HEK293 (cell line): ENCODE measurements around the gene C3orf80.

Source experiments
- GLIS2 ChIP-seq: fragments of 450-650 bp; formaldehyde crosslinking; IDR thresholded peaks from 2 replicates; pipeline ENCODE4 v1.5.1; 2016; ENCODE audit warnings: missing biosample characterization, missing genetic modification characterization
- IKZF3 ChIP-seq: fragments of 450-650 bp; IDR thresholded peaks from 2 replicates; pipeline ENCODE4 v1.5.0; 2018; ENCODE audit warnings: missing biosample characterization, mild to moderate bottlenecking, missing genetic modification characterization, moderate library complexity
- REPIN1 ChIP-seq: fragments of 450-650 bp; formaldehyde crosslinking; IDR thresholded peaks from 2 replicates; pipeline ENCODE4 v1.5.1; 2017; ENCODE audit warnings: missing biosample characterization, missing genetic modification characterization, low read depth
- SCRT1 ChIP-seq: fragments of 450-650 bp; formaldehyde crosslinking; IDR thresholded peaks from 2 replicates; pipeline ENCODE4 v1.5.1; 2016; ENCODE audit warnings: missing biosample characterization, missing genetic modification characterization, borderline replicate concordance
- TCF7L2 ChIP-seq: IDR thresholded peaks from 2 replicates; pipeline ENCODE4 v1.6.1; 2011; ENCODE audit warnings: low read depth, mild to moderate bottlenecking, inconsistent platforms, low read length, moderate library complexity, borderline replicate concordance
- ZBTB17 ChIP-seq: fragments of 450-650 bp; formaldehyde crosslinking; IDR thresholded peaks from 2 replicates; pipeline ENCODE4 v1.5.1; 2016; ENCODE audit warnings: missing biosample characterization, missing genetic modification characterization
- ZNF121 ChIP-seq: fragments of 450-650 bp; formaldehyde crosslinking; IDR thresholded peaks from 2 replicates; pipeline ENCODE4 v1.5.1; 2016; ENCODE audit warnings: missing biosample characterization, missing genetic modification characterization
- ZNF16 ChIP-seq: fragments of 450-650 bp; formaldehyde crosslinking; IDR thresholded peaks from 2 replicates; pipeline ENCODE4 v1.5.1; 2016; ENCODE audit warnings: low read depth, missing biosample characterization, missing genetic modification characterization
- ZNF202 ChIP-seq: fragments of 450-650 bp; formaldehyde crosslinking; IDR thresholded peaks from 2 replicates; pipeline ENCODE4 v1.5.1; 2016; ENCODE audit warnings: missing biosample characterization, missing genetic modification characterization, borderline replicate concordance
- ZNF24 ChIP-seq: fragments of 450-650 bp; formaldehyde crosslinking; IDR thresholded peaks from 2 replicates; pipeline ENCODE4 v1.5.1; 2016; ENCODE audit warnings: missing biosample characterization, missing genetic modification characterization
- ZNF311 ChIP-seq: fragments of 450-650 bp; formaldehyde crosslinking; IDR thresholded peaks from 2 replicates; pipeline ENCODE4 v1.5.1; 2017; ENCODE audit warnings: missing biosample characterization, missing genetic modification characterization, borderline replicate concordance
- ZNF335 ChIP-seq: fragments of 450-650 bp; formaldehyde crosslinking; conservative IDR thresholded peaks from 2 replicates; pipeline ENCODE4 v1.5.1; 2016; ENCODE audit warnings: missing biosample characterization, missing genetic modification characterization
- ZNF341 ChIP-seq: fragments of 450-650 bp; formaldehyde crosslinking; IDR thresholded peaks from 2 replicates; pipeline ENCODE4; 2016; ENCODE audit warnings: low read depth, missing biosample characterization, missing genetic modification characterization
- ZNF354C ChIP-seq: fragments of 450-650 bp; formaldehyde crosslinking; IDR thresholded peaks from 2 replicates; pipeline ENCODE4 v1.5.1; 2016; ENCODE audit warnings: missing biosample characterization, missing genetic modification characterization, low read depth, borderline replicate concordance
- ZNF530 ChIP-seq: fragments of 450-650 bp; formaldehyde crosslinking; IDR thresholded peaks from 2 replicates; pipeline ENCODE4 v1.5.1; 2016; ENCODE audit warnings: low read depth, missing biosample characterization, missing genetic modification characterization
- ZNF549 ChIP-seq: fragments of 450-650 bp; IDR thresholded peaks from 2 replicates; pipeline ENCODE4 v1.5.1; 2018; ENCODE audit warnings: missing biosample characterization, missing genetic modification characterization, mild to moderate bottlenecking, inconsistent platforms, moderate library complexity
- ZNF660 ChIP-seq: fragments of 450-650 bp; IDR thresholded peaks from 2 replicates; pipeline ENCODE4 v1.5.1; 2018; ENCODE audit warnings: missing biosample characterization, mild to moderate bottlenecking, missing genetic modification characterization
- ZNF768 ChIP-seq: fragments of 450-650 bp; formaldehyde crosslinking; IDR thresholded peaks from 2 replicates; pipeline ENCODE4 v1.5.1; 2018; ENCODE audit warnings: missing biosample characterization, mild to moderate bottlenecking, missing genetic modification characterization
- ZNF792 ChIP-seq: fragments of 450-650 bp; formaldehyde crosslinking; IDR thresholded peaks from 2 replicates; pipeline ENCODE4 v1.5.1; 2016; ENCODE audit warnings: missing biosample characterization, missing genetic modification characterization
- TF ChIP-seq, protein P1 (sequence below): fragments of 450-650 bp; formaldehyde crosslinking; IDR thresholded peaks from 2 replicates; pipeline ENCODE4 v1.5.1; 2016; ENCODE audit warnings: missing biosample characterization, missing genetic modification characterization
- TF ChIP-seq, protein P2 (sequence below): fragments of 450-650 bp; formaldehyde crosslinking; IDR thresholded peaks from 2 replicates; pipeline ENCODE4 v1.5.1; 2016; ENCODE audit warnings: missing biosample characterization, missing genetic modification characterization, borderline replicate concordance
- TF ChIP-seq, protein P3 (sequence below): fragments of 450-650 bp; formaldehyde crosslinking; IDR thresholded peaks from 2 replicates; pipeline ENCODE4 v1.5.1; 2016; ENCODE audit warnings: missing biosample characterization, missing genetic modification characterization
- TF ChIP-seq, protein P4 (sequence below): fragments of 450-650 bp; formaldehyde crosslinking; IDR thresholded peaks from 2 replicates; pipeline ENCODE4 v1.5.1; 2016; ENCODE audit warnings: missing biosample characterization, missing genetic modification characterization, borderline replicate concordance
- TF ChIP-seq, protein P5 (sequence below): fragments of 450-650 bp; formaldehyde crosslinking; IDR thresholded peaks from 2 replicates; pipeline ENCODE4 v1.5.1; 2016; ENCODE audit warnings: missing biosample characterization, missing genetic modification characterization, low read depth
- TF ChIP-seq, protein P6 (sequence below): fragments of 450-650 bp; formaldehyde crosslinking; IDR thresholded peaks from 2 replicates; pipeline ENCODE4 v1.5.1; 2016; ENCODE audit warnings: missing biosample characterization, missing genetic modification characterization, low read depth

Gene C3orf80

DNA sequence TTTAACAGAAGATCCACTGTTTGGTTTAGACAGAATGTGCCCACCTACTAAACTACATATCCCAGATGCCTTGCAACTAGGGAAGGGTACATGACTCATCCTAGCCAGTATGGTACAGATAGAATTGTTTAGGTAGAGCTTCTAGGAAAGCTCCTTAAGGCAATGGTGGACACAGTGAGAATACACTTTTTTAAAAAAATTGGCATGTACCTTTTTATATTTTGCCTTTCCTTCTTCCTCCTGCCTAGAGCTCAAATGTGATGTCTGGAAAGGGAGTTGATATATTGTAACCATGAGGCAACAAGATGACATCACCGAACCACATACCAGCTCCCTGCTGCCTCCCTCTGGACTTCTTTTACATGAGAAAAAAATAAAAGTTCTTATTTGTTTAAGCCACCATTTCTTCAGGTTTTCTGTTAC, 14.4 kb upstream of the C3orf80 start (continued):
- TF ChIP-seq, protein P1, sequence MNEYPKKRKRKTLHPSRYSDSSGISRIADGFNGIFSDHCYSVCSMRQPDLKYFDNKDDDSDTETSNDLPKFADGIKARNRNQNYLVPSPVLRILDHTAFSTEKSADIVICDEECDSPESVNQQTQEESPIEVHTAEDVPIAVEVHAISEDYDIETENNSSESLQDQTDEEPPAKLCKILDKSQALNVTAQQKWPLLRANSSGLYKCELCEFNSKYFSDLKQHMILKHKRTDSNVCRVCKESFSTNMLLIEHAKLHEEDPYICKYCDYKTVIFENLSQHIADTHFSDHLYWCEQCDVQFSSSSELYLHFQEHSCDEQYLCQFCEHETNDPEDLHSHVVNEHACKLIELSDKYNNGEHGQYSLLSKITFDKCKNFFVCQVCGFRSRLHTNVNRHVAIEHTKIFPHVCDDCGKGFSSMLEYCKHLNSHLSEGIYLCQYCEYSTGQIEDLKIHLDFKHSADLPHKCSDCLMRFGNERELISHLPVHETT (tag by site-specific recombination) = no peak
- TF ChIP-seq, protein P2, sequence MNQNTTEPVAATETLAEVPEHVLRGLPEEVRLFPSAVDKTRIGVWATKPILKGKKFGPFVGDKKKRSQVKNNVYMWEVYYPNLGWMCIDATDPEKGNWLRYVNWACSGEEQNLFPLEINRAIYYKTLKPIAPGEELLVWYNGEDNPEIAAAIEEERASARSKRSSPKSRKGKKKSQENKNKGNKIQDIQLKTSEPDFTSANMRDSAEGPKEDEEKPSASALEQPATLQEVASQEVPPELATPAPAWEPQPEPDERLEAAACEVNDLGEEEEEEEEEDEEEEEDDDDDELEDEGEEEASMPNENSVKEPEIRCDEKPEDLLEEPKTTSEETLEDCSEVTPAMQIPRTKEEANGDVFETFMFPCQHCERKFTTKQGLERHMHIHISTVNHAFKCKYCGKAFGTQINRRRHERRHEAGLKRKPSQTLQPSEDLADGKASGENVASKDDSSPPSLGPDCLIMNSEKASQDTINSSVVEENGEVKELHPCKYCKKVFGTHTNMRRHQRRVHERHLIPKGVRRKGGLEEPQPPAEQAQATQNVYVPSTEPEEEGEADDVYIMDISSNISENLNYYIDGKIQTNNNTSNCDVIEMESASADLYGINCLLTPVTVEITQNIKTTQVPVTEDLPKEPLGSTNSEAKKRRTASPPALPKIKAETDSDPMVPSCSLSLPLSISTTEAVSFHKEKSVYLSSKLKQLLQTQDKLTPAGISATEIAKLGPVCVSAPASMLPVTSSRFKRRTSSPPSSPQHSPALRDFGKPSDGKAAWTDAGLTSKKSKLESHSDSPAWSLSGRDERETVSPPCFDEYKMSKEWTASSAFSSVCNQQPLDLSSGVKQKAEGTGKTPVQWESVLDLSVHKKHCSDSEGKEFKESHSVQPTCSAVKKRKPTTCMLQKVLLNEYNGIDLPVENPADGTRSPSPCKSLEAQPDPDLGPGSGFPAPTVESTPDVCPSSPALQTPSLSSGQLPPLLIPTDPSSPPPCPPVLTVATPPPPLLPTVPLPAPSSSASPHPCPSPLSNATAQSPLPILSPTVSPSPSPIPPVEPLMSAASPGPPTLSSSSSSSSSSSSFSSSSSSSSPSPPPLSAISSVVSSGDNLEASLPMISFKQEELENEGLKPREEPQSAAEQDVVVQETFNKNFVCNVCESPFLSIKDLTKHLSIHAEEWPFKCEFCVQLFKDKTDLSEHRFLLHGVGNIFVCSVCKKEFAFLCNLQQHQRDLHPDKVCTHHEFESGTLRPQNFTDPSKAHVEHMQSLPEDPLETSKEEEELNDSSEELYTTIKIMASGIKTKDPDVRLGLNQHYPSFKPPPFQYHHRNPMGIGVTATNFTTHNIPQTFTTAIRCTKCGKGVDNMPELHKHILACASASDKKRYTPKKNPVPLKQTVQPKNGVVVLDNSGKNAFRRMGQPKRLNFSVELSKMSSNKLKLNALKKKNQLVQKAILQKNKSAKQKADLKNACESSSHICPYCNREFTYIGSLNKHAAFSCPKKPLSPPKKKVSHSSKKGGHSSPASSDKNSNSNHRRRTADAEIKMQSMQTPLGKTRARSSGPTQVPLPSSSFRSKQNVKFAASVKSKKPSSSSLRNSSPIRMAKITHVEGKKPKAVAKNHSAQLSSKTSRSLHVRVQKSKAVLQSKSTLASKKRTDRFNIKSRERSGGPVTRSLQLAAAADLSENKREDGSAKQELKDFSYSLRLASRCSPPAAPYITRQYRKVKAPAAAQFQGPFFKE = no peak
- TF ChIP-seq ZNF335 (tag by site-specific recombination) (peak; percentile 82), REPIN1 (no peak), ZNF341 (tag by site-specific recombination) (no peak), GLIS2 (tag by site-specific recombination) (no peak), IKZF3 (tag by site-specific recombination) (no peak), ZNF792 (tag by site-specific recombination) (no peak), ZNF121 (tag by site-specific recombination) (no peak), ZNF202 (no peak), ZNF530 (tag by site-specific recombination) (no peak), ZNF660 (tag by site-specific recombination) (peak; percentile 56; the same call in 1 of the 2 replicates), ZNF24 (tag by site-specific recombination) (no peak), ZNF549 (tag by site-specific recombination) (no peak), ZNF16 (tag by site-specific recombination) (no peak), ZNF768 (tag by site-specific recombination) (no peak), ZNF311 (no peak), ZBTB17 (0 out of 2 replicates have a peak, but pooled peaks have one; percentile 37), SCRT1 (tag by site-specific recombination) (no peak), TCF7L2 (no peak), ZNF354C (tag by site-specific recombination) (no peak)
- TF ChIP-seq, protein P3, sequence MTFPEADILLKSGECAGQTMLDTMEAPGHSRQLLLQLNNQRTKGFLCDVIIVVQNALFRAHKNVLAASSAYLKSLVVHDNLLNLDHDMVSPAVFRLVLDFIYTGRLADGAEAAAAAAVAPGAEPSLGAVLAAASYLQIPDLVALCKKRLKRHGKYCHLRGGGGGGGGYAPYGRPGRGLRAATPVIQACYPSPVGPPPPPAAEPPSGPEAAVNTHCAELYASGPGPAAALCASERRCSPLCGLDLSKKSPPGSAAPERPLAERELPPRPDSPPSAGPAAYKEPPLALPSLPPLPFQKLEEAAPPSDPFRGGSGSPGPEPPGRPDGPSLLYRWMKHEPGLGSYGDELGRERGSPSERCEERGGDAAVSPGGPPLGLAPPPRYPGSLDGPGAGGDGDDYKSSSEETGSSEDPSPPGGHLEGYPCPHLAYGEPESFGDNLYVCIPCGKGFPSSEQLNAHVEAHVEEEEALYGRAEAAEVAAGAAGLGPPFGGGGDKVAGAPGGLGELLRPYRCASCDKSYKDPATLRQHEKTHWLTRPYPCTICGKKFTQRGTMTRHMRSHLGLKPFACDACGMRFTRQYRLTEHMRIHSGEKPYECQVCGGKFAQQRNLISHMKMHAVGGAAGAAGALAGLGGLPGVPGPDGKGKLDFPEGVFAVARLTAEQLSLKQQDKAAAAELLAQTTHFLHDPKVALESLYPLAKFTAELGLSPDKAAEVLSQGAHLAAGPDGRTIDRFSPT (tag by site-specific recombination) = no peak
- TF ChIP-seq, protein P4, sequence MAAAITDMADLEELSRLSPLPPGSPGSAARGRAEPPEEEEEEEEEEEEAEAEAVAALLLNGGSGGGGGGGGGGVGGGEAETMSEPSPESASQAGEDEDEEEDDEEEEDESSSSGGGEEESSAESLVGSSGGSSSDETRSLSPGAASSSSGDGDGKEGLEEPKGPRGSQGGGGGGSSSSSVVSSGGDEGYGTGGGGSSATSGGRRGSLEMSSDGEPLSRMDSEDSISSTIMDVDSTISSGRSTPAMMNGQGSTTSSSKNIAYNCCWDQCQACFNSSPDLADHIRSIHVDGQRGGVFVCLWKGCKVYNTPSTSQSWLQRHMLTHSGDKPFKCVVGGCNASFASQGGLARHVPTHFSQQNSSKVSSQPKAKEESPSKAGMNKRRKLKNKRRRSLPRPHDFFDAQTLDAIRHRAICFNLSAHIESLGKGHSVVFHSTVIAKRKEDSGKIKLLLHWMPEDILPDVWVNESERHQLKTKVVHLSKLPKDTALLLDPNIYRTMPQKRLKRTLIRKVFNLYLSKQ (tag by site-specific recombination) = no peak
- TF ChIP-seq, protein P5, sequence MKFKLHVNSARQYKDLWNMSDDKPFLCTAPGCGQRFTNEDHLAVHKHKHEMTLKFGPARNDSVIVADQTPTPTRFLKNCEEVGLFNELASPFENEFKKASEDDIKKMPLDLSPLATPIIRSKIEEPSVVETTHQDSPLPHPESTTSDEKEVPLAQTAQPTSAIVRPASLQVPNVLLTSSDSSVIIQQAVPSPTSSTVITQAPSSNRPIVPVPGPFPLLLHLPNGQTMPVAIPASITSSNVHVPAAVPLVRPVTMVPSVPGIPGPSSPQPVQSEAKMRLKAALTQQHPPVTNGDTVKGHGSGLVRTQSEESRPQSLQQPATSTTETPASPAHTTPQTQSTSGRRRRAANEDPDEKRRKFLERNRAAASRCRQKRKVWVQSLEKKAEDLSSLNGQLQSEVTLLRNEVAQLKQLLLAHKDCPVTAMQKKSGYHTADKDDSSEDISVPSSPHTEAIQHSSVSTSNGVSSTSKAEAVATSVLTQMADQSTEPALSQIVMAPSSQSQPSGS (tag by site-specific recombination) = peak; percentile 86
- TF ChIP-seq, protein P6, sequence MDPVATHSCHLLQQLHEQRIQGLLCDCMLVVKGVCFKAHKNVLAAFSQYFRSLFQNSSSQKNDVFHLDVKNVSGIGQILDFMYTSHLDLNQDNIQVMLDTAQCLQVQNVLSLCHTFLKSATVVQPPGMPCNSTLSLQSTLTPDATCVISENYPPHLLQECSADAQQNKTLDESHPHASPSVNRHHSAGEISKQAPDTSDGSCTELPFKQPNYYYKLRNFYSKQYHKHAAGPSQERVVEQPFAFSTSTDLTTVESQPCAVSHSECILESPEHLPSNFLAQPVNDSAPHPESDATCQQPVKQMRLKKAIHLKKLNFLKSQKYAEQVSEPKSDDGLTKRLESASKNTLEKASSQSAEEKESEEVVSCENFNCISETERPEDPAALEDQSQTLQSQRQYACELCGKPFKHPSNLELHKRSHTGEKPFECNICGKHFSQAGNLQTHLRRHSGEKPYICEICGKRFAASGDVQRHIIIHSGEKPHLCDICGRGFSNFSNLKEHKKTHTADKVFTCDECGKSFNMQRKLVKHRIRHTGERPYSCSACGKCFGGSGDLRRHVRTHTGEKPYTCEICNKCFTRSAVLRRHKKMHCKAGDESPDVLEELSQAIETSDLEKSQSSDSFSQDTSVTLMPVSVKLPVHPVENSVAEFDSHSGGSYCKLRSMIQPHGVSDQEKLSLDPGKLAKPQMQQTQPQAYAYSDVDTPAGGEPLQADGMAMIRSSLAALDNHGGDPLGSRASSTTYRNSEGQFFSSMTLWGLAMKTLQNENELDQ (tag by site-specific recombination) = no peak
